Stomach (tissue), 4 donors: ENCODE data around the gene BID.

ENCODE experiments used
- POLR2A ChIP-seq, 4 donors: fragments of 450-650 bp; IDR thresholded peaks; one replicate each; pipeline ENCODE4 v1.6.1; 2016; ENCODE audit warnings: antibody characterized with exemption in 4 of 4, control low read depth in 2 of 4, mild to moderate bottlenecking in 1 of 4, moderate library complexity in 1 of 4
- TF ChIP-seq, protein P1 (sequence below), 7 experiments: fragments of 450-650 bp in 4 of 7; fragments of 200-600 bp in 3 of 7; sonication (generic) in 3 of 7; IDR thresholded peaks; one replicate each; pipeline ENCODE4 v1.5.1; 2016 to 2019; ENCODE audit warnings: antibody characterized with exemption in 7 of 7, control low read depth in 2 of 7, mild to moderate bottlenecking in 1 of 7

DNA sequence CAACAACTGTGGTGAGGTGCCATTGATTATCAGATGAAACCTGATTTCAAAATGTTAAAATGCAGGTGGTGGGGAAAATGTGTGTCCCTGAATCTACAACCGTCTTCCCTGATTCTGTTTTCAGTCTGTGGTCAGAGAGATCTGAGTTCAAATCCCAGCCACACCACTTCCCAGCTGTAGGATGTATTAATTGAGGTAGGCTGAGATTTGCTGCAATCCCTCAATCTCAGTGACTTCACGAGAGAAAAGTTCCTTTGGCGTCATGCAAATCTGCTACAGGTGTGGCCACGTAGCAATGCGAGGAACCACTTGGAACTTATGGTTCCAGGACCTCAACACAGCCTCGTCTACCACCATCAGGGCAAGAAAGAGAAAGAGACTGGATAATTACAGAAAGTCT lies 79.5 kb downstream of the BID start:
- TF ChIP-seq, protein P1, sequence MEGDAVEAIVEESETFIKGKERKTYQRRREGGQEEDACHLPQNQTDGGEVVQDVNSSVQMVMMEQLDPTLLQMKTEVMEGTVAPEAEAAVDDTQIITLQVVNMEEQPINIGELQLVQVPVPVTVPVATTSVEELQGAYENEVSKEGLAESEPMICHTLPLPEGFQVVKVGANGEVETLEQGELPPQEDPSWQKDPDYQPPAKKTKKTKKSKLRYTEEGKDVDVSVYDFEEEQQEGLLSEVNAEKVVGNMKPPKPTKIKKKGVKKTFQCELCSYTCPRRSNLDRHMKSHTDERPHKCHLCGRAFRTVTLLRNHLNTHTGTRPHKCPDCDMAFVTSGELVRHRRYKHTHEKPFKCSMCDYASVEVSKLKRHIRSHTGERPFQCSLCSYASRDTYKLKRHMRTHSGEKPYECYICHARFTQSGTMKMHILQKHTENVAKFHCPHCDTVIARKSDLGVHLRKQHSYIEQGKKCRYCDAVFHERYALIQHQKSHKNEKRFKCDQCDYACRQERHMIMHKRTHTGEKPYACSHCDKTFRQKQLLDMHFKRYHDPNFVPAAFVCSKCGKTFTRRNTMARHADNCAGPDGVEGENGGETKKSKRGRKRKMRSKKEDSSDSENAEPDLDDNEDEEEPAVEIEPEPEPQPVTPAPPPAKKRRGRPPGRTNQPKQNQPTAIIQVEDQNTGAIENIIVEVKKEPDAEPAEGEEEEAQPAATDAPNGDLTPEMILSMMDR (IDR thresholded peaks at IDR 0.05): no peak
- no peak for TF ChIP-seq POLR2A (IDR thresholded peaks at IDR 0.05)
